HL-60 (cell line): ENCODE results near the gene MAGI2.

Experiments
- GABPA ChIP-seq: IDR thresholded peaks from 2 replicates; pipeline ENCODE4 v1.6.1; 2012; ENCODE audit warnings: low read depth
- POLR2AphosphoS5 ChIP-seq: IDR thresholded peaks from 2 replicates; pipeline ENCODE4 v1.6.1; 2012; ENCODE audit warnings: low read depth
- SPI1 ChIP-seq: IDR thresholded peaks from 2 replicates; pipeline ENCODE4 v1.6.1; 2012; ENCODE audit warnings: low read depth, mild to moderate bottlenecking, borderline replicate concordance
- TF ChIP-seq, protein P1 (sequence below): IDR thresholded peaks from 2 replicates; pipeline ENCODE4 v1.6.1; 2012; ENCODE audit warnings: low read depth; ENCODE audit not compliant: insufficient replicate concordance
- TF ChIP-seq, protein P2 (sequence below): IDR thresholded peaks from one replicate; pipeline ENCODE4 v1.5.1; 2011; ENCODE audit warnings: low read length, control low read depth, inconsistent platforms; ENCODE audit not compliant: insufficient read depth

DNA sequence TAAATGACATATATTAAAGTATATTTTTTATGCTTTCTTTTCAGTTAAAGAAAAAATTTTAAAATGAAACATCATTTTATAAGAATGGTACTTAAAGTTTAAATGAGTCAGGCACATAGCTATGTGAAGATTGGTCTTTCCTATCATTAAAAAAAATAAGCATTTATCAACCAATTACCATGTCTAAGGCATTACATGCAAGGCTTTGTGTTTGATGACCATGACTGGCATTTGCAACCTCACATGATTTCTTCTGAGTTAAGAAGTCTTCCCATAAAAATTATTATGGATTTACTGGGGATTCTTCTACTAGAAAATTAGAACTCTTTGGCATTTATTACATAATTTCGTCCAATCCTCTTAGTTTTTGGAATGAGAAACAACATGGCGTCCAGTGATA lies 776.1 kb downstream of the MAGI2 start:
- TF ChIP-seq, protein P1, sequence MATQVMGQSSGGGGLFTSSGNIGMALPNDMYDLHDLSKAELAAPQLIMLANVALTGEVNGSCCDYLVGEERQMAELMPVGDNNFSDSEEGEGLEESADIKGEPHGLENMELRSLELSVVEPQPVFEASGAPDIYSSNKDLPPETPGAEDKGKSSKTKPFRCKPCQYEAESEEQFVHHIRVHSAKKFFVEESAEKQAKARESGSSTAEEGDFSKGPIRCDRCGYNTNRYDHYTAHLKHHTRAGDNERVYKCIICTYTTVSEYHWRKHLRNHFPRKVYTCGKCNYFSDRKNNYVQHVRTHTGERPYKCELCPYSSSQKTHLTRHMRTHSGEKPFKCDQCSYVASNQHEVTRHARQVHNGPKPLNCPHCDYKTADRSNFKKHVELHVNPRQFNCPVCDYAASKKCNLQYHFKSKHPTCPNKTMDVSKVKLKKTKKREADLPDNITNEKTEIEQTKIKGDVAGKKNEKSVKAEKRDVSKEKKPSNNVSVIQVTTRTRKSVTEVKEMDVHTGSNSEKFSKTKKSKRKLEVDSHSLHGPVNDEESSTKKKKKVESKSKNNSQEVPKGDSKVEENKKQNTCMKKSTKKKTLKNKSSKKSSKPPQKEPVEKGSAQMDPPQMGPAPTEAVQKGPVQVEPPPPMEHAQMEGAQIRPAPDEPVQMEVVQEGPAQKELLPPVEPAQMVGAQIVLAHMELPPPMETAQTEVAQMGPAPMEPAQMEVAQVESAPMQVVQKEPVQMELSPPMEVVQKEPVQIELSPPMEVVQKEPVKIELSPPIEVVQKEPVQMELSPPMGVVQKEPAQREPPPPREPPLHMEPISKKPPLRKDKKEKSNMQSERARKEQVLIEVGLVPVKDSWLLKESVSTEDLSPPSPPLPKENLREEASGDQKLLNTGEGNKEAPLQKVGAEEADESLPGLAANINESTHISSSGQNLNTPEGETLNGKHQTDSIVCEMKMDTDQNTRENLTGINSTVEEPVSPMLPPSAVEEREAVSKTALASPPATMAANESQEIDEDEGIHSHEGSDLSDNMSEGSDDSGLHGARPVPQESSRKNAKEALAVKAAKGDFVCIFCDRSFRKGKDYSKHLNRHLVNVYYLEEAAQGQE, result no peak
- TF ChIP-seq, protein P2, sequence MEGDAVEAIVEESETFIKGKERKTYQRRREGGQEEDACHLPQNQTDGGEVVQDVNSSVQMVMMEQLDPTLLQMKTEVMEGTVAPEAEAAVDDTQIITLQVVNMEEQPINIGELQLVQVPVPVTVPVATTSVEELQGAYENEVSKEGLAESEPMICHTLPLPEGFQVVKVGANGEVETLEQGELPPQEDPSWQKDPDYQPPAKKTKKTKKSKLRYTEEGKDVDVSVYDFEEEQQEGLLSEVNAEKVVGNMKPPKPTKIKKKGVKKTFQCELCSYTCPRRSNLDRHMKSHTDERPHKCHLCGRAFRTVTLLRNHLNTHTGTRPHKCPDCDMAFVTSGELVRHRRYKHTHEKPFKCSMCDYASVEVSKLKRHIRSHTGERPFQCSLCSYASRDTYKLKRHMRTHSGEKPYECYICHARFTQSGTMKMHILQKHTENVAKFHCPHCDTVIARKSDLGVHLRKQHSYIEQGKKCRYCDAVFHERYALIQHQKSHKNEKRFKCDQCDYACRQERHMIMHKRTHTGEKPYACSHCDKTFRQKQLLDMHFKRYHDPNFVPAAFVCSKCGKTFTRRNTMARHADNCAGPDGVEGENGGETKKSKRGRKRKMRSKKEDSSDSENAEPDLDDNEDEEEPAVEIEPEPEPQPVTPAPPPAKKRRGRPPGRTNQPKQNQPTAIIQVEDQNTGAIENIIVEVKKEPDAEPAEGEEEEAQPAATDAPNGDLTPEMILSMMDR, result no peak
- TF ChIP-seq GABPA (no peak), POLR2AphosphoS5 (no peak), SPI1 (no peak)
